ENCODE data around the gene SDK2. TPM values are rescaled to one million over a fixed set of nuclear protein-coding genes. Genes with fewer than 3 reads are reported as not detected.
"Not testable (repeated sequence)": the region's sequence is repeated elsewhere in the genome, so short reads cannot be mapped to it uniquely, and the experiment has no call there.

Gene SDK2
- total RNA-seq, 2 experiments from 2014 or later: 2.4 to 2.5 TPM

- CTCF ChIA-PET: interaction anchor here (2.7 kb wide), 1 partner anchor 54 kb away, joined by 9 read pairs; no protein-coding TSS in a partner anchor
Measured at GRCh38 chr17:73315471-73315870, 328.8 kb downstream of the SDK2 start.

DNA sequence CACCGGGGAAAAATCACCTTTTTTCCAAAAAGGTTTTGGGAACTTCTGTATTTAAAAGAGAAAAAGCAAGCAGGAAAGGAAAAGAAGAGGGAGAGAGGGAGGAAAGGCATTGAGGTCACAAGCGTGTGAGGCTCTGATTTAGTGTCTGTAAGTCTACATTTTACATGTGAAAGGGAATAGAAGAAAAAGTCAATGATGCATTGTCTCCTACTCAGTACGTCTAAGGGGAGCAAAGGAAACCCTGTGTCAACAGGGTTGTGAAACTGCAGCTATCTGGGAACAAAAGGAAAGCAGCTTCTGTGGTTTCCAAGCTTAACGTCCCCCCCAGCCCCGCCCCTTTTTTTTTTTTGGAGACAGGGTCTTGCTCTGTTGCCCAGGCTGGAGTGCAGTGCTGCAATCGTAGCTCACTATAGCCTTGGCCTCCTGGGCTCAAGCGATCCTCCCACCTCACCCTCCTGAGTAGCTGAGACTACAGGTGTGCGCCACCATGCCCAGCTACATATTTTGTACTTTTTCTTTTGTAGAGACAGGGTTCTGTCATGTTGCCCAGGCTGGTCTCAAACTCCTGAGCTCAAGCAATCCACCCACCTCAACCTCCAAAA is 330.6 kb downstream of the SDK2 start:
- no peak for DNase-seq
- H3K4me1 Mint-ChIP-seq: peaks cover 9% of the 10 kb centered on the region
- H3K27me3 Mint-ChIP-seq: peaks cover 5% of the 10 kb centered on the region
- CTCF ChIA-PET: interaction anchor here (1.1 to 2.7 kb wide), 2 partner anchors 56 to 586 kb away, joined by 3 to 9 read pairs; no protein-coding TSS in a partner anchor
- H3K27ac Mint-ChIP-seq: no peak overlapping the region
- POLR2A ChIA-PET: no interaction called here
- H3K4me3 Mint-ChIP-seq: no peak overlapping the region
- no peaks in the 10 kb centered on the region for H3K9me3 Mint-ChIP-seq
- H3K36me3 Mint-ChIP-seq (ENCODE audit: low read depth): no peaks in the 10 kb centered on the region

More at GRCh38 chr17:73315471-73315870, 328.8 kb downstream of the SDK2 start:
- Mint-ChIP-seq H3K27me3 (no peaks in the 10 kb centered on the region), H3K36me3 (ENCODE audit: low read depth) (no peaks in the 10 kb centered on the region), H3K9me3 (no peaks in the 10 kb centered on the region), H3K4me1 (peaks cover 2% of the 10 kb centered on the region), H3K4me3 (no peak overlapping the region), H3K27ac (no peak overlapping the region)
- DNase-seq: no peak
- POLR2A ChIA-PET: no interaction called here

DNA sequence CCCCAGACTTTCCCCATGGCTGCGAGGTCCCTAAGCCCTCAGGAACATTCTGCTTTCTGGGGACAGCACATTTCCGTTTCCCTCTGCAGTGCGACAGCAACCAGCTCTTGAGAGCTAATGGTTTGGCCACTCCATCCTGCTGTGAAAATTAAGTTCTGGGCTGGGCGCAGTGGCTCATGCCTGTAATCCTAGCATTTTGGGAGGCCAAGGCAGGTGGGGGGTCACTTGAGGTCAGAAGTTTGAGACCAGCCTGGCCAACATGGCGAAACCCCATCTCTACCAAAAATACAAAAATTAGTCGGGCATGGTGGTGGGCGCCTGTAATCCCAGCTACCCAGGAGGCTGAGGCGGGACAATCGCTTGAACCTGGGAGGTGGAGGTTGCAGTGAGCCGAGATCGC is 331.4 kb downstream of the SDK2 start:
- H3K27ac Mint-ChIP-seq; CTCF ChIA-PET; H3K9me3 Mint-ChIP-seq; DNase-seq; H3K27me3 Mint-ChIP-seq; H3K4me3 Mint-ChIP-seq; H3K36me3 Mint-ChIP-seq (ENCODE audit: low read depth); H3K4me1 Mint-ChIP-seq: not testable (repeated sequence)
- POLR2A ChIA-PET: interaction anchor here (0.7 to 1.3 kb wide), 5 partner anchors 11 to 754 kb away, joined by 3 read pairs; partner anchors contain the start of gene COG1

DNA sequence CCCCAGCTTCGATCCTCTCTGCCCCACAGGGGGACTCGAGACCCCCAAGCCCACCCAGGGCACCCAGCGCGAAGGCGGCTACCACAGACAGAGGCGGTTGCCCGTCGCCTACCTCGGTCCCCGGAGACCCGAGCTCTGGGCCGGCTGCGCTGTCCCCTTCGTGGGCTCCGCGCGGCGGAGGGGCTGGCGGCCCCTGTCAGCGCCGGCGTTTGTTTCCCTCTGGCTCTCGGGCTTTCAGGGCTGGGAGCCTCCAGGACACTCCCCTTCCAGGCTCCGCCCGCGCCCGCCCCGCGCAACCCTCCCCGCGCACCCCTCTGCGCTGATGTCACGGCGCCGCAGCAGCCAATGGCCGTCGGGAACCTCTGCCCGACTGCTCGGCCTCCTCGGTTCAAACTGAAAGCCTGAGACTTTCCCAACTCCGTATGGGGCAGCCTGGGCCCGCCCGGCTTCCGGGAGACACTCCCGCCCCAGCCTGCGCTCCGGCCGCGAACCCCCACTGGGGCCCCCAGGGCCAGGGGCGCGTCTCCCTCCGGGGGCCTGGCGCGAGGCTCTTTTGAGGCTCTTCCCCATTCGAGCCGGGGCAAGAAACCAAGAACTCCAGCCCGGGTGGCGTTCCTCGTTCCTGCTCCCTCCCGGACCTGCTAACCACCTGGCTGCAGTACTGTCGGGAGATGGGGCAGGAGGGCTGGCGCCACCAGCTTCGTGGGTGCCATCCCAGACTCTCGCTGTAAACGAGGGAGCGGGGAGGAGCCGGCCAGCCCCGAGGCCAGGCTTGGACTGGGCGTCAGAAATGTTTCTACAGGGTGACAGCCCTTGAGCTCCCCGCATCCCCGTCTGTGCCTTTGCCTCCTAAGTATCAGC is 332.2 kb downstream of the SDK2 start, which contains the start of gene CDC42EP4:
TSS of gene CDC42EP4 (minus strand) at position 221 of the 861 bp plus-strand sequence. CDS start 25,501 bp downstream, outside the sequence.
- no peaks in the 10 kb centered on the region for H3K36me3 Mint-ChIP-seq (ENCODE audit: low read depth)
- CTCF ChIA-PET: interaction anchor here (1.1 to 1.4 kb wide), 3 partner anchors 104 to 585 kb away, joined by 3 to 5 read pairs (median 3); no protein-coding TSS in a partner anchor
- H3K27ac Mint-ChIP-seq: no peak within 1 kb of the TSS
- peaks cover 9% of the 10 kb centered on the region for H3K4me1 Mint-ChIP-seq
- POLR2A ChIA-PET: interaction anchor here (0.8 to 2.5 kb wide), 8 partner anchors 20 to 753 kb away, joined by 3 to 13 read pairs (median 4); partner anchors contain the start of gene COG1
- peak; percentile 92 for DNase-seq
- H3K4me3 Mint-ChIP-seq: peak within 1 kb of the TSS; percentile 76
- H3K27me3 Mint-ChIP-seq: peaks cover 5% of the 10 kb centered on the region
- H3K9me3 Mint-ChIP-seq: no peaks in the 10 kb centered on the region

DNA sequence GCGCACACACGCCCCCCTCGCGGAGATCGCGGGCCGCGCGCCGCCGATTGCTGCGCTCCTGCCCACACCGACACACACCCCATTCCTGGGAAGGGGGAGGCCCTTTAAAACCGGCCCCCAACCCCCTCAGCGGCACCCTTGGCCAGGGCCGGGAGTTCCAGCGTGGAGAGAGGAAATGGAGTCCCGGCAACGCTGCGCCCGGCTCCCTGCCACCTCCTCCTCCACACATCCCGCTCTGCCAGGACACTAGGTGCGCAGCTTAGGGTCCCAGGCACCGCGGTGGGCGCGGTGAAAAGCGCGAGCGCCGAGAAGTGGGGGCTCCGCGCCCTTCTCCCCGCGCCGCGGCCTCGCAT is 332.8 kb downstream of the SDK2 start:
- ChIA-PET CTCF (interaction anchor here (1.1 to 1.6 kb wide), 6 partner anchors 30 to 584 kb away, joined by 3 to 9 read pairs (median 6); a partner anchor contains a TSS), POLR2A (interaction anchor here (0.6 to 2.5 kb wide), 6 partner anchors 20 to 119 kb away, joined by 3 to 13 read pairs (median 4); a partner anchor contains a TSS)
- Mint-ChIP-seq H3K27me3 (peaks cover 5% of the 10 kb centered on the region), H3K4me3 (peak overlapping the region; percentile 76), H3K27ac (no peak overlapping the region), H3K9me3 (no peaks in the 10 kb centered on the region), H3K4me1 (peaks cover 9% of the 10 kb centered on the region), H3K36me3 (ENCODE audit: low read depth) (no peaks in the 10 kb centered on the region)
- DNase-seq: peak; percentile 18

- H3K27ac Mint-ChIP-seq: no peak overlapping the region
- peak overlapping the region; percentile 76 for H3K4me3 Mint-ChIP-seq
- ChIA-PET POLR2A (interaction anchor here (2.5 kb wide), 1 partner anchor 78 kb away, joined by 13 read pairs; a partner anchor contains a TSS), CTCF (interaction anchor here (0.6 to 1.6 kb wide), 8 partner anchors 10 to 582 kb away, joined by 3 to 9 read pairs (median 5); a partner anchor contains a TSS)
- no peaks in the 10 kb centered on the region for H3K9me3 Mint-ChIP-seq
- H3K36me3 Mint-ChIP-seq (ENCODE audit: low read depth): no peaks in the 10 kb centered on the region
- H3K4me1 Mint-ChIP-seq: peaks cover 9% of the 10 kb centered on the region
- H3K27me3 Mint-ChIP-seq: peaks cover 5% of the 10 kb centered on the region
- DNase-seq: no peak
Measured at GRCh38 chr17:73309727-73310596, 334.3 kb downstream of the SDK2 start.

DNA sequence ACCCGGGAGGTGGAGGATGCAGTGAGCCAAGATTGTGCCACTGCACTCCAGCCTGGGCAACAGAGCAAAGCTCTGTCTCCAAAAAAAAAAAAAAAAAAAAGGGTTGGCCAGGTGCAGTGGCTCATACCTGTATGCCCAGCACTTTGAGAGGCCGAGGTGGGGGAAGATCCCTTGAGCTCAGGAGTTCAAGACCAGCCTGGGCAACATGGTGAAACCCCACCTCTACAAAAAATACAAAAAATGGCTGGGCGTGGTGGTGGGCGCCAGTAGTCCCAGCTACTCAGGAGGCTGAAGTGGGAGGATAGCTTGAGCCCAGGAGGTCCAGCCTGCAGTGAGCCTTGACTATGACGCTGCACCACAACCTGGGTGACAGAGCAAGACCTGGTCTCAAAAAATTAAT is 335.3 kb downstream of the SDK2 start:
- H3K4me3 Mint-ChIP-seq; H3K9me3 Mint-ChIP-seq; H3K27me3 Mint-ChIP-seq; H3K27ac Mint-ChIP-seq; H3K36me3 Mint-ChIP-seq (ENCODE audit: low read depth); DNase-seq; POLR2A ChIA-PET: not testable (repeated sequence)
- CTCF ChIA-PET: interaction anchor here (1.3 kb wide), 1 partner anchor 14 kb away, joined by 4 read pairs; no protein-coding TSS in a partner anchor
- H3K4me1 Mint-ChIP-seq: peaks cover 12% of the 10 kb centered on the region

DNA sequence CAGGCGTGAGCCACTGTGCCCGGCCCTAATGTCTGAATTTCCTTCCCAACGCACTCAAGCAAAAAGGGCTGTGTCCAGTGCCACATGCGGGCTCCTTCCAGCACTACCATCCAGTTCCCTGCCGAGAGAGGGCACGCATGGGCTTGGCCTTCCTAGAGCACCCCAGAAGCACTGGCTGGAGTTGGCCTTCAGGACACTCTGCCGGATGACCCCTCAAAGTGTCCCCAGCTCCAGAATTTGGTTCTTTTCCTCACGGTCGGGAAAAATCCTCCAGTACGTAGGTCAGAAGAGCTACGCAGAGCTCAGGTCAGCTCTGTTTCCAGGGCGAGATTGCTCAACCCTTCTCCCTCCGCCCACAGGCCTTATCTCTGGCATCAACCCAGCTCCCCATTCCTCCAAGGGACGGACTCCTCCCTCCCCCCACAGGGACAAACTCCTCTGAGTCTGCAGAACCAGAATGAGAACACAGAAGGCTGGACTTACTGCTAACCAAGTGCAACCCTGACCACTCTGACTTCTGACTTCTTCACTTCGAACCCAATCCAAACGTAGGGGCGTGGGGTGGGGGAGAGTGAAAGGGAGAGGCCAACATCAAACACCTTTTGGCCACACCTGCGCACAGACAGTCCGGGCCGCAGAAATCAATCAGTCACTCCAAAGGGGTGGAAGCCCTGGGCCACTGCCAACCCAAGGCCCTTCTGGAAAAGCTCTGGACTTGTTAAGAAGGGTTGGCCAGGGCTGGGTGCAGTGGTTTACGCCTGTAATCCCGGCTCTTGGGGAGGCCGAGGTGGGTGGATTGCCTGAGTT is 336.0 kb downstream of the SDK2 start:
- H3K36me3 Mint-ChIP-seq (ENCODE audit: low read depth): no peaks in the 10 kb centered on the region
- POLR2A ChIA-PET: no interaction called here
- no peak for DNase-seq
- CTCF ChIA-PET: interaction anchor here (0.9 kb wide), 1 partner anchor 52 kb away, joined by 3 read pairs; no protein-coding TSS in a partner anchor
- H3K27me3 Mint-ChIP-seq: peaks cover 8% of the 10 kb centered on the region
- H3K4me1 Mint-ChIP-seq: peaks cover 12% of the 10 kb centered on the region
- H3K27ac Mint-ChIP-seq: no peak overlapping the region
- H3K9me3 Mint-ChIP-seq: no peaks in the 10 kb centered on the region
- H3K4me3 Mint-ChIP-seq: no peak overlapping the region

- POLR2A ChIA-PET: no interaction called here
- no peaks in the 10 kb centered on the region for H3K9me3 Mint-ChIP-seq
- DNase-seq: no peak
- peaks cover 8% of the 10 kb centered on the region for H3K27me3 Mint-ChIP-seq
- no peaks in the 10 kb centered on the region for H3K36me3 Mint-ChIP-seq (ENCODE audit: low read depth)
- no peak overlapping the region for H3K27ac Mint-ChIP-seq
- CTCF ChIA-PET: no interaction called here
- no peak overlapping the region for H3K4me3 Mint-ChIP-seq
- H3K4me1 Mint-ChIP-seq: peaks cover 12% of the 10 kb centered on the region
Measured at GRCh38 chr17:73307130-73307529, 337.1 kb downstream of the SDK2 start.

DNA sequence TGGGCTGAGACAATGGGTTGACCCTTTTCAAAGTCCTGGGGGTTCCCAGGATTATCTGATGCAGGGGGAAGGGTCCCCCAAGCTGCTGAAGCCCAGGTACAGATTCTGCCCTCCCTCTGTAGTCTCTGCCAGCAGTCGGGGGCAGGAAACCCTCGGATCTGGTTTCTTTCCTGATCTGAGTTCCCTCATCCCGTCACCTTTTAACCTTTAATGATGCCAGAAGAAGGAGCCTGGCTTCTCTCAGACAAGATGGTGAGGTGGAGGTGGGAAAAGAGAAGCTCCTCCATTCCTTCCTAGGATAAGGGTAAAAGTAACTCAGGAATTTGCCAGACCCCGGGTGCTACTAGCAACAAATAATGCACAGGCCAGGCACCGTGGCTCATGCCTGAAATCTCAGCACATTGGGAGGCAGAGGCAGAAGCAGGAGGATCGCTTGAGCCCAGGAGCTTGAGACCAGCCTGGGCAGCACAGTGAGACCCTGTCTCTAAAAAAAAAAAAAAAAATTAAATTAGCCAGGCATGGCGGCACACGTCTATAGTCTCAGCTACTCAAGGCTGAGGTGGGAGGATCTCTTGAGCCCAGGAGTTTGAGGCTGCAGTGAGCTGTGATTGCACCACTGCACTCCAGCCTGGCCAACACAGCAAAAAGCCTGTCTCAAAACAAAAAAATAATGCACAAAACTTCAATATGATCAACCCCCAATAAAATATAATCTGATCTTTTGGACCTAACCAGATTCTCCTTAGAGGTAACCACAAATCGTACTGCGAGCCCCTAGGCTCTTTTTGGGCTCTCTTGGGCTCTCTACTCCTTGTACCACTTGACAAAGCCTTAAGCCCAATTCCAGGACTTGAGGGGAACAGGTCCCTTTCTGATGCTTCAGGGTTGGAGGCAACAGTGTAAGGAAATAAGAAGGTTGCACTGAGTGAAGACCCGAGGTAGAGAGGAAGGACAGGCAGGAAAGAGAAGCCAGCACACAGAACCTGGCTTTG is 338.1 kb downstream of the SDK2 start:
- H3K36me3 Mint-ChIP-seq (ENCODE audit: low read depth): no peaks in the 10 kb centered on the region
- H3K4me1 Mint-ChIP-seq: peaks cover 11% of the 10 kb centered on the region
- H3K27ac Mint-ChIP-seq: no peak overlapping the region
- DNase-seq: no peak
- H3K4me3 Mint-ChIP-seq: no peak overlapping the region
- POLR2A ChIA-PET: no interaction called here
- H3K27me3 Mint-ChIP-seq: peaks cover 8% of the 10 kb centered on the region
- no peaks in the 10 kb centered on the region for H3K9me3 Mint-ChIP-seq
- CTCF ChIA-PET: no interaction called here

Measured in activated CD4-positive, alpha-beta memory T cell treated with anti-CD3 and anti-CD28 coated beads, Interleukin-2, amount 10 ng/mL, durations not matched to agents 7 days and 5 days (primary cell).